MM.1S (cell line): ENCODE results near the gene TAF1B.

Experiments
- EZH2 ChIP-seq: fragments of 300-600 bp; sonication (generic); optimal IDR thresholded peaks from 2 replicates; pipeline ENCODE3; 2017; ENCODE audit warnings: low read depth, mild to moderate bottlenecking, antibody characterized with exemption, low read length, mixed read lengths
- EZH2phosphoT487 ChIP-seq: fragments of 300-600 bp; sonication (generic); IDR thresholded peaks from 2 replicates; pipeline ENCODE4 v1.6.1; 2018; ENCODE audit warnings: antibody characterized with exemption, low read length
- TF ChIP-seq, protein P1 (sequence below): fragments of 300-600 bp; sonication (generic); IDR thresholded peaks from 2 replicates; pipeline ENCODE4 v1.5.1; 2016; ENCODE audit warnings: antibody characterized with exemption, low read length, mixed read lengths

DNA sequence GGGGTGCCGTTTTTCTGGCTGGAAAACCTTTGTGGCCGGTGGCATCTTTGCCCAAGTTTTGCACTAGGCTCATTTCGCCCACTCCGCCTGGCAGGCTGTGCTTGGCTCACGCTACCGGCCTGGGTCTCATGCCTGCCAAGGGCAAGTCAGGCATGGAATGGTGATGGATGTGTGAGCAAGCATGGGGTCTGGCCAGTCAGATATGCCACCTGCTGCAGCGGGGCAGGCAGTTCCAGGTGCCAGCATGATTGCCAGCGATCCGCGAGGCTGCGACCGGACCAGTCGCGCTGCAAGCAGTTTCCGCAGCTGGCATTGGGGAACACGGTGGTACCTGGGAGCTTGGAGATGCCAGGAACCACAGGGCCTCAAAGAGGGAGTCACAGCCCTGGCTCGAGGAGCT lies 40.6 kb downstream of the TAF1B start:
- TF ChIP-seq, protein P1, sequence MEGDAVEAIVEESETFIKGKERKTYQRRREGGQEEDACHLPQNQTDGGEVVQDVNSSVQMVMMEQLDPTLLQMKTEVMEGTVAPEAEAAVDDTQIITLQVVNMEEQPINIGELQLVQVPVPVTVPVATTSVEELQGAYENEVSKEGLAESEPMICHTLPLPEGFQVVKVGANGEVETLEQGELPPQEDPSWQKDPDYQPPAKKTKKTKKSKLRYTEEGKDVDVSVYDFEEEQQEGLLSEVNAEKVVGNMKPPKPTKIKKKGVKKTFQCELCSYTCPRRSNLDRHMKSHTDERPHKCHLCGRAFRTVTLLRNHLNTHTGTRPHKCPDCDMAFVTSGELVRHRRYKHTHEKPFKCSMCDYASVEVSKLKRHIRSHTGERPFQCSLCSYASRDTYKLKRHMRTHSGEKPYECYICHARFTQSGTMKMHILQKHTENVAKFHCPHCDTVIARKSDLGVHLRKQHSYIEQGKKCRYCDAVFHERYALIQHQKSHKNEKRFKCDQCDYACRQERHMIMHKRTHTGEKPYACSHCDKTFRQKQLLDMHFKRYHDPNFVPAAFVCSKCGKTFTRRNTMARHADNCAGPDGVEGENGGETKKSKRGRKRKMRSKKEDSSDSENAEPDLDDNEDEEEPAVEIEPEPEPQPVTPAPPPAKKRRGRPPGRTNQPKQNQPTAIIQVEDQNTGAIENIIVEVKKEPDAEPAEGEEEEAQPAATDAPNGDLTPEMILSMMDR: no peak
- no peak for TF ChIP-seq EZH2phosphoT487
- no peak for TF ChIP-seq EZH2
